Endodermal cell (in vitro differentiated cells): Measurements from ENCODE around the gene CWH43. TPM values are rescaled to one million over a fixed set of nuclear protein-coding genes. Genes with fewer than 3 reads are reported as not detected.

Source experiments
- total RNA-seq, 2 donors: library from RNA; stranded (reverse); fragmentation: NEBNext Ultra II Directional in 1 of 2; extraction: Animal tissue kit (Norgen Biotek cat#: 25700) in 1 of 2; gene quantifications; 2 replicates in 1 of 2; 3 replicates in 1 of 2; pipeline ENCODE4 v1.2.1, GENCODE V29; 2021

Gene CWH43
- total RNA-seq, 2 donors from 2014 or later, result not detected

Other genes with a start within 250 kb of the CWH43 start
- 10 to 100 TPM; 56.5 to 62.6 TPM for gene FRYL, start 206.0 kb upstream of the CWH43 start, total RNA-seq
- 100 to 1,000 TPM; 148 to 152 TPM for gene OCIAD1, start 155.2 kb upstream of the CWH43 start, total RNA-seq
- gene OCIAD2, start 79.5 kb upstream of the CWH43 start, total RNA-seq, result 10 to 100 TPM; 65.7 to 73.9 TPM